Stomach (tissue), 9 donors: ENCODE measurements around the gene GAK. TPM values are rescaled to one million over a fixed set of nuclear protein-coding genes. Genes with fewer than 3 reads are reported as not detected.

Experiments used
- DNase-seq, 2 donors: peaks; one replicate each; pipeline versions ENCODE4 v3.0.0 to v3.0.0-alpha.2; 2013 to 2019
- H3K27ac ChIP-seq, 5 donors: fragments of 200-600 bp in 4 of 5; sonication (generic) in 4 of 5; one replicate each; pipeline ENCODE4 v1.5.1; 2013 to 2019; ENCODE audit warnings: mild to moderate bottlenecking in 1 of 5, moderate library complexity in 1 of 5
- H3K27me3 ChIP-seq, 3 donors: fragments of 200-600 bp; sonication (generic); one replicate each; pipeline ENCODE4 v1.5.1; 2017 to 2019; ENCODE audit warnings: mixed run types in 1 of 3
- H3K36me3 ChIP-seq, 4 donors: fragments of 200-600 bp; sonication (generic); 1 replicate in 3 of 4; 2 replicates in 1 of 4; pipeline ENCODE4 v1.5.1; 2016 to 2019
- H3K4me1 ChIP-seq, 4 donors: fragments of 200-600 bp; sonication (generic); one replicate each; pipeline ENCODE4 v1.5.1; 2016 to 2019
- H3K4me3 ChIP-seq, 4 donors: fragments of 200-600 bp; sonication (generic) in 3 of 4; one replicate each; pipeline ENCODE4 v1.5.1; 2016 to 2019; ENCODE audit warnings: mild to moderate bottlenecking in 1 of 4
- H3K9me3 ChIP-seq, 4 donors: fragments of 200-600 bp; sonication (generic); one replicate each; pipeline ENCODE4 v1.5.1; 2016 to 2019
- EP300 ChIP-seq: sonication (generic); formaldehyde crosslinking; IDR thresholded peaks from one replicate; pipeline ENCODE4 v1.6.1; 2017; ENCODE audit warnings: antibody characterized with exemption
- POLR2A ChIP-seq, 4 donors: fragments of 450-650 bp; IDR thresholded peaks; one replicate each; pipeline ENCODE4 v1.6.1; 2016; ENCODE audit warnings: antibody characterized with exemption in 4 of 4, control low read depth in 2 of 4, mild to moderate bottlenecking in 1 of 4, moderate library complexity in 1 of 4
- POLR2AphosphoS5 ChIP-seq, 3 donors: sonication (generic); formaldehyde crosslinking; IDR thresholded peaks; one replicate each; pipeline ENCODE4 v1.6.1; 2016; ENCODE audit warnings: antibody characterized with exemption in 3 of 3
- WGBS, 5 donors: extraction: QIAGEN DNeasy Blood & Tissue Kit in 3 of 5; methylation state at CpG; one replicate each; pipeline versions ENCODE4 v1.1.5 to v1.1.7; 2013 to 2018; 5-methylcytosine and 5-hydroxymethylcytosine counted together
- intact Hi-C: fragments of 100-400 bp; cut with DNase I; formaldehyde crosslinking; loops from one replicate; pipeline ENCODE4 v1.15.1; 2023; ENCODE audit warnings: low total_unique reads
- polyA plus RNA-seq, 3 donors: library from polyadenylated mRNA; stranded (reverse); fragments of 200-250 nt; gene quantifications; one replicate each; pipeline ENCODE4 v1.2.3, GENCODE V29; 2013
- total RNA-seq, 5 donors: library from RNA; depleted of rRNA; stranded (reverse); fragments of >200 nt; gene quantifications; one replicate each; pipeline versions ENCODE4 v1.1.0 to v1.2.3, GENCODE V29; 2014 to 2016
- TF ChIP-seq, protein P1 (sequence below), 7 experiments: fragments of 450-650 bp in 4 of 7; fragments of 200-600 bp in 3 of 7; sonication (generic) in 3 of 7; IDR thresholded peaks; one replicate each; pipeline ENCODE4 v1.5.1; 2016 to 2019; ENCODE audit warnings: antibody characterized with exemption in 7 of 7, control low read depth in 2 of 7, mild to moderate bottlenecking in 1 of 7
- donor health status: healthy with polysubstance abuse.
- donor health status: Bipolar disorder and iron deficiency.
- donor health status: healthy.

The GAK gene
- total and polyA plus RNA-seq, 8 donors: 71.8 to 503 (median 157) TPM

DNA sequence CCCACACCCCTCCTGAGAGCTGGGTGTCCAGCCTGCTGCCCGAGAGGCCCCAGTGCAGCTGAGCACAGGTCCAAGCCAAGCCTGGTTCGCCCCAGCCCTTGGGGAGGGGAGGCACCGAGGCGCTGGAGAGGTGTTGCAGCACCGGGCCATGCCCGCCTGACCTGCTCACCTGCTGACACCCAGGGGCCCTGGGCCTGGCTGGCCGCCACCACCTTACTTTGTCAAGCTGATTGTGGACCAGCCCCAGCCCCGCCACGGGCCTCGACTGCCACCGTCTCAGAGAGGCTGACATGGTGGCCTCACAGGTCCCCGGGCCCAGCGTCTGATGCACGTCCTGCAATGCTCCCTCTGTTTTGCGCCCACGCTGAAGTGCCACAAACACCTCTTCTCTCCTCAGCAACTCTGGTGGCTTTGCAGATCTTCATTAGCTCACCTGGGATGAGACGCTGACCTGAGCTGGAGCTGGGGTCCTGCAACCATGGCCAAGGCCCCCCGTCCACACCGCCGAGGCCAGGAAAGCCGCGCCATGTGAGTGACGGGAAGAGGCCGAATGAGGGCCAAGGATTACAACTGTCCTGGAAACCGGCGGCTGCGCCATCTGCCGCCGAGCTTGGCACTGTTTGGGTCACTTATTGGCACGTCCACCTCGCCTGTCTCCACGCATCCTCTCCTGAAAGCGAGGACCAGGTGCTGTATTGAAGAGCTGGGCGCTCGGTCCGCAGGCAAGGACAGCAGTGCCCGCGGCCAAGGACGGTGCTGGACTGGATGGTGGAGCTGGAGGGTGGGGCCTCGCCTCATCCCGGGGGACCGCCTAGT, 113.8 kb downstream of the GAK start:
- H3K9me3 ChIP-seq: peaks cover 0 to 8% (median 4%) of the 10 kb centered on the region in 4 donors
- no peak overlapping the region for H3K27ac ChIP-seq
- no peak for DNase-seq
- intact Hi-C loops: no loop called here
- WGBS, 5 donors: 81 to 86% (median 83%) methylated on average over 36 to 42 of the region's 42 CpGs
- peaks cover 0 to 80% (median 23%) of the 10 kb centered on the region in 3 donors for H3K27me3 ChIP-seq
- TF ChIP-seq POLR2A (IDR thresholded peaks at IDR 0.05) (no peak), EP300 (no peak), POLR2AphosphoS5 (IDR thresholded peaks at IDR 0.05) (no peak)
- TF ChIP-seq, protein P1, sequence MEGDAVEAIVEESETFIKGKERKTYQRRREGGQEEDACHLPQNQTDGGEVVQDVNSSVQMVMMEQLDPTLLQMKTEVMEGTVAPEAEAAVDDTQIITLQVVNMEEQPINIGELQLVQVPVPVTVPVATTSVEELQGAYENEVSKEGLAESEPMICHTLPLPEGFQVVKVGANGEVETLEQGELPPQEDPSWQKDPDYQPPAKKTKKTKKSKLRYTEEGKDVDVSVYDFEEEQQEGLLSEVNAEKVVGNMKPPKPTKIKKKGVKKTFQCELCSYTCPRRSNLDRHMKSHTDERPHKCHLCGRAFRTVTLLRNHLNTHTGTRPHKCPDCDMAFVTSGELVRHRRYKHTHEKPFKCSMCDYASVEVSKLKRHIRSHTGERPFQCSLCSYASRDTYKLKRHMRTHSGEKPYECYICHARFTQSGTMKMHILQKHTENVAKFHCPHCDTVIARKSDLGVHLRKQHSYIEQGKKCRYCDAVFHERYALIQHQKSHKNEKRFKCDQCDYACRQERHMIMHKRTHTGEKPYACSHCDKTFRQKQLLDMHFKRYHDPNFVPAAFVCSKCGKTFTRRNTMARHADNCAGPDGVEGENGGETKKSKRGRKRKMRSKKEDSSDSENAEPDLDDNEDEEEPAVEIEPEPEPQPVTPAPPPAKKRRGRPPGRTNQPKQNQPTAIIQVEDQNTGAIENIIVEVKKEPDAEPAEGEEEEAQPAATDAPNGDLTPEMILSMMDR (IDR thresholded peaks at IDR 0.05): no peak
- no peak overlapping the region for H3K4me3 ChIP-seq
- peaks cover 0 to 22% (median 2%) of the 10 kb centered on the region in 4 donors for H3K4me1 ChIP-seq
- no peaks in the 10 kb centered on the region for H3K36me3 ChIP-seq

DNA sequence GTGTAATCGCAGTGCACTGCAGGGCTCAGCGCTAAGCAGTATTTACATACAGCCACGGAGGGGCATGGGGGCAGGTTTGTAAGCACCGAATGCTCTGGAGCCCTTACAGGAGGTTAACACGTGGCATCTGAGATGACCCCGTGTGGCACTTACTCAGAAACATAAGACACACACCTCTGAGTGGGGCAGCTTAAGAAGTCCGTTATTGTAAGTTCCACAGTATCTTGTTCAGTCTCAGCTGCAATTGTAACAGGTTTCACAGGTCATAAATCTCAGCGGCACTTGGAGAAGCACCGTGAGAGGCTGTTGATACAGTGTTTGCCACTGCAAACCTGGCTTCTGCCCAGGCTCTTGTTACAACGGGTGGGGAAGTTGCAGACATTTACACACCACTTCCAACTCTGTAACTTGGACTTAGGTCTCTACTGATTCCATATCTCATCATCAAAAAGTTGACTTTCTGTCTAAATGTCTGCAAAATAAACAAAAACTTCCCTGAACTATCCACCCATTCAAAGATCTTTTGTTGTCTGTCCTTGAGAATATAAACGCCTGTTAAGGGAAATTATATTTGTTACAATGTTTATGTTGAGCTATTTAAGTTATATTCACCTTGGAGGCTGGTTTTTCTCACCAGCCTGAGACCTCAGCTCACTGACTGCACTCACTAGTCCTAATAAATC, 116.5 kb downstream of the GAK start:
- H3K9me3 ChIP-seq: peaks cover 0 to 8% (median 4%) of the 10 kb centered on the region in 4 donors
- H3K4me1 ChIP-seq: peaks cover 0 to 22% (median 2%) of the 10 kb centered on the region in 4 donors
- H3K36me3 ChIP-seq: no peaks in the 10 kb centered on the region
- H3K27ac ChIP-seq: no peak overlapping the region
- WGBS, 5 donors: 10 to 14% (median 12%) methylated on average over 11 of the region's 11 CpGs
- intact Hi-C loops: no loop called here
- peaks cover 0 to 80% (median 5%) of the 10 kb centered on the region in 3 donors for H3K27me3 ChIP-seq
- H3K4me3 ChIP-seq: no peak overlapping the region
- peak in 1 of 2 donors; percentile 63 for DNase-seq
- TF ChIP-seq, protein P1 (IDR thresholded peaks at IDR 0.05): no peak
- TF ChIP-seq POLR2A (IDR thresholded peaks at IDR 0.05): no peak
- TF ChIP-seq EP300: no peak

- WGBS, 5 donors: 73 to 82% (median 80%) methylated on average over 14 of the region's 14 CpGs
- H3K9me3 ChIP-seq: no peaks in the 10 kb centered on the region
- no peak for DNase-seq
- no peak overlapping the region for H3K27ac ChIP-seq
- TF ChIP-seq POLR2A (IDR thresholded peaks at IDR 0.05): no peak
- TF ChIP-seq EP300: no peak
- TF ChIP-seq, protein P1 (IDR thresholded peaks at IDR 0.05): no peak
- no peak for TF ChIP-seq POLR2AphosphoS5 (IDR thresholded peaks at IDR 0.05)
- peaks cover 0 to 22% (median 2%) of the 10 kb centered on the region in 4 donors for H3K4me1 ChIP-seq
- peaks cover 0 to 78% (median under 1%) of the 10 kb centered on the region in 3 donors for H3K27me3 ChIP-seq
- H3K36me3 ChIP-seq: no peaks in the 10 kb centered on the region
- no peak overlapping the region for H3K4me3 ChIP-seq
- intact Hi-C loops: no loop called here
Observed at GRCh38 chr4:814312-814850, 117.7 kb downstream of the GAK start.

GRCh38 chr4:813900-814299, 118.2 kb downstream of the GAK start:
- intact Hi-C loops: no loop called here
- no peaks in the 10 kb centered on the region for H3K36me3 ChIP-seq
- WGBS, 5 donors: 52 to 62% (median 57%) methylated on average over 10 of the region's 10 CpGs
- no peak overlapping the region for H3K4me3 ChIP-seq
- peak in 1 of 2 donors; percentile 49 for DNase-seq
- TF ChIP-seq, protein P1 (IDR thresholded peaks at IDR 0.05): no peak
- no peak for TF ChIP-seq POLR2AphosphoS5 (IDR thresholded peaks at IDR 0.05)
- no peak for TF ChIP-seq POLR2A (IDR thresholded peaks at IDR 0.05)
- TF ChIP-seq EP300: no peak
- H3K27ac ChIP-seq: no peak overlapping the region
- H3K4me1 ChIP-seq: peaks cover 0 to 22% (median 2%) of the 10 kb centered on the region in 4 donors
- no peaks in the 10 kb centered on the region for H3K9me3 ChIP-seq
- H3K27me3 ChIP-seq: peaks cover 0 to 77% (median 0%) of the 10 kb centered on the region in 3 donors
